AG10803 (cell line): ENCODE measurements around the gene TUBG2.

Experiments used
- DNase-seq: peaks from one replicate; pipeline ENCODE4 v3.0.0; 2010; ENCODE audit warnings: low read depth
- H3K4me3 ChIP-seq: 2 replicates; pipeline ENCODE4 v1.5.1; 2011; ENCODE audit warnings: mild to moderate bottlenecking, low read length, control low read depth
- CTCF ChIP-seq: conservative IDR thresholded peaks from 2 replicates; pipeline ENCODE4 v1.5.1; 2011; ENCODE audit warnings: mild to moderate bottlenecking, low read length, control low read depth, inconsistent platforms

The TUBG2 gene

DNA sequence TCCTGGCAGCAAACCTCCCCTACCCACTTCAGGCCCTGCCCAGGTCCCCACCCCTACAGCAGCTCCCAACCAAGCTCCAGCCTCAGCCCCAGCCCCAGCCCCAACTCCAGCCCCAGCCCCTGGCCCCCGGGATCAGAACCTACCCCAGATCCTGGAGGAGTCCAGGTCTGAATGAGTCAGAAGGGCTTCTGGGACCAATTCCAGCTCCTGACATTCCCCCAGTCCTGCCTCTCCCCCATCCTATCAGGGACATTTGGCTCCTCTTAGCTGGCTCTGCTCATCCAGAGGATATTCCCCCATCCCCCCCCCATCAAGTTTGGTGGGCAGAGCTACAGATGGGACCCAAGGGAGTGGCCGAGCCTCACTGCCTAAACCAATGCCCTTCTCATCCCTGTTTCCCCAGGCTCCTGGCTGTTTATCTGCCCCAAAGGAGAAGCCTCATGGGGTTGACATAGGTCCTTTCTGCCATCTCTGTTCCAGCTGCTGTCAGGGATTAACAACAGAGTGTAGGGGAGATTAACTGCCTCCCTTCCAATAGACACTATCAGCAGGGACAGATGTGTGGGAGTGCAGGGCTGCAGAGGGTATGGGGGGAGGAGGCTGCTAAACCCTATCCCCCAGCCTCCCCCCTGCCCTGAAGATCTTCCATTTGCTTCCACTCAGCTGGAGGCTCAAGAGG is 39.8 kb downstream of the TUBG2 start:
- peak; percentile 82 for DNase-seq
- H3K4me3 ChIP-seq: no peak overlapping the region
- TF ChIP-seq CTCF: no peak

GRCh38 chr17:42699415-42699740 is 40.3 kb downstream of the TUBG2 start:
- no peak for DNase-seq
- TF ChIP-seq CTCF: no peak
- no peak overlapping the region for H3K4me3 ChIP-seq

GRCh38 chr17:42700586-42701289 is 41.7 kb downstream of the TUBG2 start:
- no peak for TF ChIP-seq CTCF
- no peak overlapping the region for H3K4me3 ChIP-seq
- no peak for DNase-seq

- H3K4me3 ChIP-seq: no peak overlapping the region
- DNase-seq: no peak
- TF ChIP-seq CTCF: no peak
Measured at GRCh38 chr17:42702446-42702845, 43.4 kb downstream of the TUBG2 start.

- DNase-seq: no peak
- no peak for TF ChIP-seq CTCF
Measured at GRCh38 chr17:42704490-42704836, 45.4 kb downstream of the TUBG2 start.

GRCh38 chr17:42704837-42705494 is 45.9 kb downstream of the TUBG2 start:
- TF ChIP-seq CTCF: no peak
- H3K4me3 ChIP-seq: no peak overlapping the region
- no peak for DNase-seq

More at GRCh38 chr17:42704490-42704836, 45.4 kb downstream of the TUBG2 start:
- no peak overlapping the region for H3K4me3 ChIP-seq

- H3K4me3 ChIP-seq: no peak overlapping the region
- TF ChIP-seq CTCF: no peak
- DNase-seq: no peak
Measured at GRCh38 chr17:42706732-42707131, 47.6 kb downstream of the TUBG2 start.
